Measurements from ENCODE around the gene CAPN2.

DNA sequence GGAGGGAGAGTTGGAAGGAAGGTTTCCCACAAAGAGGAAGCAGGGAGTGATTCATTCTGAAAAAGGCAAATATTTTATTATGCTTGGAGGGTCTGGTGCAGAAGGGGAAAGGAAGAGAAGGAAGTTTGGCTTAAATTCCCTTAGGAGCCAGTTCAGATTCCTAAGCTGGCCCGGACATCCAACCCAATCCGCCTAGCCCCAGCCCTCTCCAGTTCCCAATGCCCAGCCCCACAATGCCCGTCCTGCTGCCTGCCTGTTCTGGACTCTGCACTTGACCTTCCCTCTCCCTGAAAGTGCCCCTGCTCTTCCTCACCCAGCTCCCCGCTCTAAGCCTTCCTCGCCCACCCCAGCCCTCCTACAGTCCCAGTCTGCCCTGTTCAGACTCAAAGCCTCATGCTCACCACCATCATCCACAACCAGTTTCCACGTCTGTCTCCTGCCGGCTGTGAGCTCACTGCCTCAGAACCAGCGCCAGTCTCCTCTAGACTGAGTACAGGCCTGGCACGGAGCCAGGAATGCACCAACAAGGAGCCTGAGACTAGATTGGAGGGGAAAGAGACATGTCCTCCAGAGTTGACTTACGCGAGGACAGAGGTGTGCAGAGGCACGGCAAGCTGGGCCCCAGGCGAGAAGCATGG, 18.9 kb downstream of the CAPN2 start:
- TF ChIP-seq POLR2AphosphoS5 (IDR thresholded peaks at IDR 0.05; ENCODE audit: low read depth, low read length) (no peak), POLR2A (IDR thresholded peaks at IDR 0.05; ENCODE audit: low read depth, low read length) (no peak)

Measured in GM12892 (cell line).